ENCODE measurements around the gene ADRA2A. TPM values are rescaled to one million over a fixed set of nuclear protein-coding genes. Genes with fewer than 3 reads are reported as not detected.

ADRA2A gene
- total and polyA plus RNA-seq, 10 of the 15 experiments (the other 5 are each of a cell fraction or from before 2014, with no cell fraction given), result 0.08 TPM; not detected in 9

DNA sequence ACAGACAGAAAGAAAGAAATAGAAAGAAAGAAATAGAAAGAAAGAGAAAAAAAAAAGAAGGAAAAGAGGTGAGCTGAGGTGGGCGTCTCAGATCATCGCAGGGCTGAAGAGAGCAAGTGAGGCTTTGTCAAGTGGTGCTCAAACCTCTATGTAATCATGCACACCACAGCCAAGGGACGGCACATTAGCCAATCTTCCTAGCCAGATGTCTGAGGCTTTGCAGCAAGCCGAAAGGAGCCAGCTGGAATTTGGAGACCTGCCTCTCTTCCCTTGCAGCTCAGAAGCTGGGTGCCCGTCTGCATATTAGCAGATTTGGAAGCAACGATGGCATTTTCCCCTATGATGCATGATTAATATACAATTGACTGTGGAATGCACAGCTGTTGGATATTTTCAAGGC, 52.5 kb downstream of the ADRA2A start:
- H3K4me2 ChIP-seq (ENCODE audit: control insufficient read depth, insufficient read depth), result no peak overlapping the region
- intact Hi-C loops (cut with micrococcal nuclease; ENCODE audit: unreplicated experiment), result no loop called here
- 50% methylated on average over 6 of the region's 6 CpGs for WGBS (ENCODE audit: insufficient coverage, insufficient replicate concordance, low lambda C conversion rate, missing lambda C conversion rate)
- ChIA-PET CTCF (interaction anchor here (0.5 to 1.1 kb wide), 2 partner anchors 383 to 505 kb away, joined by 5 to 6 read pairs; no protein-coding TSS in a partner anchor), POLR2A (no interaction called here), RAD21 (ENCODE audit: unreplicated experiment) (no interaction called here), SMC1A (ENCODE audit: uncharacterized antibody, unreplicated experiment) (no interaction called here)
- H4K20me1 ChIP-seq (ENCODE audit: control insufficient read depth, insufficient read depth), result no peaks in the 10 kb centered on the region
- no peaks in the 10 kb centered on the region for H3K9me3 ChIP-seq (replicated peaks; ENCODE audit: control insufficient read depth, insufficient read depth, low read length)
- no peak overlapping the region for H2AFZ ChIP-seq (ENCODE audit: control insufficient read depth, low read depth, low read length)
- H3K27me3 ChIP-seq (replicated peaks in 1 of 2; ENCODE audit: control insufficient read depth in 2 of 2, insufficient read depth in 2 of 2, low read length in 1 of 2), result no peaks in the 10 kb centered on the region; a peak in 1 of 4 replicates
- H3K27ac ChIP-seq (ENCODE audit: control insufficient read depth, insufficient read depth), result no peak overlapping the region
- no TSS peak for BruUV-seq (replicated peaks)
- H3K4me3 ChIP-seq, result no peak overlapping the region
- H3K4me1 ChIP-seq (ENCODE audit: control insufficient read depth, insufficient read depth, low read length), result no peaks in the 10 kb centered on the region
- no peak for TF ChIP-seq KDM1A (IDR thresholded peaks at IDR 0.05; ENCODE audit: borderline replicate concordance)
- TF ChIP-seq, protein P1, sequence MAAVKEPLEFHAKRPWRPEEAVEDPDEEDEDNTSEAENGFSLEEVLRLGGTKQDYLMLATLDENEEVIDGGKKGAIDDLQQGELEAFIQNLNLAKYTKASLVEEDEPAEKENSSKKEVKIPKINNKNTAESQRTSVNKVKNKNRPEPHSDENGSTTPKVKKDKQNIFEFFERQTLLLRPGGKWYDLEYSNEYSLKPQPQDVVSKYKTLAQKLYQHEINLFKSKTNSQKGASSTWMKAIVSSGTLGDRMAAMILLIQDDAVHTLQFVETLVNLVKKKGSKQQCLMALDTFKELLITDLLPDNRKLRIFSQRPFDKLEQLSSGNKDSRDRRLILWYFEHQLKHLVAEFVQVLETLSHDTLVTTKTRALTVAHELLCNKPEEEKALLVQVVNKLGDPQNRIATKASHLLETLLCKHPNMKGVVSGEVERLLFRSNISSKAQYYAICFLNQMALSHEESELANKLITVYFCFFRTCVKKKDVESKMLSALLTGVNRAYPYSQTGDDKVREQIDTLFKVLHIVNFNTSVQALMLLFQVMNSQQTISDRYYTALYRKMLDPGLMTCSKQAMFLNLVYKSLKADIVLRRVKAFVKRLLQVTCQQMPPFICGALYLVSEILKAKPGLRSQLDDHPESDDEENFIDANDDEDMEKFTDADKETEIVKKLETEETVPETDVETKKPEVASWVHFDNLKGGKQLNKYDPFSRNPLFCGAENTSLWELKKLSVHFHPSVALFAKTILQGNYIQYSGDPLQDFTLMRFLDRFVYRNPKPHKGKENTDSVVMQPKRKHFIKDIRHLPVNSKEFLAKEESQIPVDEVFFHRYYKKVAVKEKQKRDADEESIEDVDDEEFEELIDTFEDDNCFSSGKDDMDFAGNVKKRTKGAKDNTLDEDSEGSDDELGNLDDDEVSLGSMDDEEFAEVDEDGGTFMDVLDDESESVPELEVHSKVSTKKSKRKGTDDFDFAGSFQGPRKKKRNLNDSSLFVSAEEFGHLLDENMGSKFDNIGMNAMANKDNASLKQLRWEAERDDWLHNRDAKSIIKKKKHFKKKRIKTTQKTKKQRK (IDR thresholded peaks at IDR 0.05; ENCODE audit: low read depth, low read length), result no peak
- no peak for TF ChIP-seq RFX5 (IDR thresholded peaks at IDR 0.05; ENCODE audit: low read depth, low read length)
- no peak for TF ChIP-seq SP1 (IDR thresholded peaks at IDR 0.05; ENCODE audit: low read depth, low read length)
- no peak for TF ChIP-seq NR2F1 (conservative IDR thresholded peaks at IDR 0.05)
- TF ChIP-seq TAF1 (IDR thresholded peaks at IDR 0.05; ENCODE audit: borderline replicate concordance, low read depth, low read length), result no peak
- no peak for TF ChIP-seq HDGF (IDR thresholded peaks at IDR 0.05)
- no peak for TF ChIP-seq CBFB (IDR thresholded peaks at IDR 0.05; ENCODE audit: low read depth)
- TF ChIP-seq, protein P2, sequence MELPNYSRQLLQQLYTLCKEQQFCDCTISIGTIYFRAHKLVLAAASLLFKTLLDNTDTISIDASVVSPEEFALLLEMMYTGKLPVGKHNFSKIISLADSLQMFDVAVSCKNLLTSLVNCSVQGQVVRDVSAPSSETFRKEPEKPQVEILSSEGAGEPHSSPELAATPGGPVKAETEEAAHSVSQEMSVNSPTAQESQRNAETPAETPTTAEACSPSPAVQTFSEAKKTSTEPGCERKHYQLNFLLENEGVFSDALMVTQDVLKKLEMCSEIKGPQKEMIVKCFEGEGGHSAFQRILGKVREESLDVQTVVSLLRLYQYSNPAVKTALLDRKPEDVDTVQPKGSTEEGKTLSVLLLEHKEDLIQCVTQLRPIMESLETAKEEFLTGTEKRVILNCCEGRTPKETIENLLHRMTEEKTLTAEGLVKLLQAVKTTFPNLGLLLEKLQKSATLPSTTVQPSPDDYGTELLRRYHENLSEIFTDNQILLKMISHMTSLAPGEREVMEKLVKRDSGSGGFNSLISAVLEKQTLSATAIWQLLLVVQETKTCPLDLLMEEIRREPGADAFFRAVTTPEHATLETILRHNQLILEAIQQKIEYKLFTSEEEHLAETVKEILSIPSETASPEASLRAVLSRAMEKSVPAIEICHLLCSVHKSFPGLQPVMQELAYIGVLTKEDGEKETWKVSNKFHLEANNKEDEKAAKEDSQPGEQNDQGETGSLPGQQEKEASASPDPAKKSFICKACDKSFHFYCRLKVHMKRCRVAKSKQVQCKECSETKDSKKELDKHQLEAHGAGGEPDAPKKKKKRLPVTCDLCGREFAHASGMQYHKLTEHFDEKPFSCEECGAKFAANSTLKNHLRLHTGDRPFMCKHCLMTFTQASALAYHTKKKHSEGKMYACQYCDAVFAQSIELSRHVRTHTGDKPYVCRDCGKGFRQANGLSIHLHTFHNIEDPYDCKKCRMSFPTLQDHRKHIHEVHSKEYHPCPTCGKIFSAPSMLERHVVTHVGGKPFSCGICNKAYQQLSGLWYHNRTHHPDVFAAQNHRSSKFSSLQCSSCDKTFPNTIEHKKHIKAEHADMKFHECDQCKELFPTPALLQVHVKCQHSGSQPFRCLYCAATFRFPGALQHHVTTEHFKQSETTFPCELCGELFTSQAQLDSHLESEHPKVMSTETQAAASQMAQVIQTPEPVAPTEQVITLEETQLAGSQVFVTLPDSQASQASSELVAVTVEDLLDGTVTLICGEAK (IDR thresholded peaks at IDR 0.05; ENCODE audit: borderline replicate concordance), result no peak
- no peak for TF ChIP-seq ZNF274 (IDR thresholded peaks at IDR 0.05; ENCODE audit: insufficient read depth, insufficient read length)
- no peak for TF ChIP-seq NR2C2 (IDR thresholded peaks at IDR 0.05; ENCODE audit: borderline replicate concordance, control insufficient read depth, insufficient read length, low read depth)
- no peaks in the 10 kb centered on the region for H3K36me3 ChIP-seq (ENCODE audit: control insufficient read depth in 2 of 2, insufficient read depth in 2 of 2, low read length in 1 of 2)
- no peak overlapping the region for H3K9ac ChIP-seq (ENCODE audit: control insufficient read depth, insufficient read depth, low read length)
- H3K79me2 ChIP-seq (ENCODE audit: control insufficient read depth, insufficient read depth, low read length), result no peaks in the 10 kb centered on the region
- in situ Hi-C loops (cut with MboI), result no loop called here
- FAIRE-seq, result no peak
- no peak for ATAC-seq
- DNase-seq (ENCODE audit: low read depth, low spot score), result no peak

Measured in GM12878 (cell line).